GM12878 (cell line): ENCODE results near the gene CTDNEP1. TPM values are rescaled to one million over a fixed set of nuclear protein-coding genes. Genes with fewer than 3 reads are reported as not detected.

Source experiments
- E2F4 ChIP-seq: IDR thresholded peaks from 2 replicates; pipeline ENCODE4 v1.6.1; 2012; ENCODE audit warnings: low read depth, low read length, improper control_type of control experiment
- EGR1 ChIP-seq, 2 experiments: IDR thresholded peaks; 1 replicate in 1 of 2; 2 replicates in 1 of 2; pipeline ENCODE4 v1.6.1; 2011 to 2012; ENCODE audit warnings: low read depth in 2 of 2, low read length in 2 of 2, borderline replicate concordance in 1 of 2, mild to moderate bottlenecking in 1 of 2, moderate library complexity in 1 of 2
- FOS ChIP-seq: IDR thresholded peaks from 3 replicates; pipeline ENCODE4 v1.6.1; 2011; ENCODE audit warnings: borderline replicate concordance; ENCODE audit not compliant: insufficient read length; ENCODE audit errors: extremely low read depth
- GABPA ChIP-seq: IDR thresholded peaks from 2 replicates; pipeline ENCODE4 v1.6.1; 2014; ENCODE audit warnings: antibody characterized with exemption, low read depth, mild to moderate bottlenecking, inconsistent platforms
- MEF2A ChIP-seq: IDR thresholded peaks from 2 replicates; pipeline ENCODE4 v1.6.1; 2011; ENCODE audit warnings: low read depth, mild to moderate bottlenecking, low read length, moderate library complexity; ENCODE audit not compliant: insufficient read depth
- NKRF ChIP-seq: fragments of 450-650 bp; conservative IDR thresholded peaks from 2 replicates; pipeline ENCODE4 v1.6.1; 2017; ENCODE audit warnings: mild to moderate bottlenecking, moderate library complexity
- YBX1 ChIP-seq: fragments of 450-650 bp; IDR thresholded peaks from 2 replicates; pipeline ENCODE4 v1.6.1; 2016; ENCODE audit warnings: antibody characterized with exemption
- YY1 ChIP-seq: IDR thresholded peaks from 2 replicates; pipeline ENCODE4 v1.6.1; 2011; ENCODE audit warnings: low read depth, mild to moderate bottlenecking, low read length
- polyA plus RNA-seq, 11 experiments: library from polyadenylated mRNA; depleted of rRNA in 4 of 11; unstranded in 6 of 11; stranded (reverse) in 5 of 11; fragments of >200 nt; fragmentation: Nextera tagmentation in 4 of 11; fragmentation: Illumina TruSeq in 1 of 11; extraction: Ambion mirVana in 4 of 11; extraction: Trizol in 1 of 11; gene quantifications; 1 replicate in 1 of 11; 2 replicates in 10 of 11; pipeline versions ENCODE4 v1.2.1 to v1.2.3, GENCODE V29; 2011 to 2016; ENCODE audit warnings: inconsistent platforms in 2 of 11, missing spikeins in 2 of 11, low read depth in 1 of 11
- total RNA-seq, 4 experiments: library from RNA; depleted of rRNA in 3 of 4; stranded (reverse); fragments of >200 nt in 3 of 4; fragmentation: Illumina TruSeq in 1 of 4; extraction: Trizol in 1 of 4; gene quantifications; 2 replicates each; pipeline versions ENCODE4 v1.2.1 to v1.2.3, GENCODE V29; 2013 to 2021

CTDNEP1 gene
- total and polyA plus RNA-seq, 10 of the 15 experiments (the other 5 are each of a cell fraction or from before 2014, with no cell fraction given), result 23.7 to 176 (median 30.3) TPM

GRCh38 chr17:7239091-7240027, 12.2 kb downstream of the CTDNEP1 start, which contains the start of gene PHF23 (continued):
- TF ChIP-seq E2F4 (no peak), YY1 (peak; percentile 95), EGR1 (IDR thresholded peaks at IDR 0.05; ENCODE audit: borderline replicate concordance in 1 of 2, low read depth in 2 of 2, low read length in 2 of 2) (peak in 1 of 2 experiments; percentile 27; a peak in 1 of 3 replicates), FOS (no peak), YBX1 (no peak), MEF2A (no peak), NKRF (no peak; the same call in 1 of the 2 replicates), GABPA (peak; percentile 95)
